OCI-LY3 (cell line): ENCODE measurements around the gene ROBO2.

Experiments
- H2AFZ ChIP-seq: fragments of 200-600, 300-600 bp; shearing (Covaris generic); 2 replicates; pipeline ENCODE4 v1.6.0; 2014; ENCODE audit warnings: antibody characterized with exemption, low read depth, low read length
- H3K27ac ChIP-seq: fragments of 200-600, 300-600 bp; sonication (generic); 2 replicates; pipeline ENCODE4 v1.5.1; 2014; ENCODE audit warnings: mild to moderate bottlenecking, low read length, moderate library complexity, mixed read lengths
- H3K27me3 ChIP-seq: fragments of 200-600, 300-600 bp; sonication (generic); 2 replicates; pipeline ENCODE4 v1.6.1; 2014; ENCODE audit warnings: low read depth, low read length, mixed read lengths
- H3K36me3 ChIP-seq: fragments of 200-600, 300-600 bp; sonication (generic); replicated peaks from 2 replicates; pipeline ENCODE3; 2014; ENCODE audit warnings: low read depth, low read length, mixed read lengths
- H3K4me1 ChIP-seq: fragments of 300-600, 200-600 bp; sonication (generic); 2 replicates; pipeline ENCODE4 v1.6.1; 2014; ENCODE audit warnings: low read length, mixed read lengths
- H3K4me2 ChIP-seq: fragments of 200-600, 300-600 bp; sonication (generic); 2 replicates; pipeline ENCODE4 v1.6.1; 2014; ENCODE audit warnings: low read length, mixed read lengths
- H3K4me3 ChIP-seq: fragments of 300-600, 200-600 bp; sonication (generic); 2 replicates; pipeline ENCODE4 v1.5.1; 2014; ENCODE audit warnings: antibody characterized with exemption, mild to moderate bottlenecking, low read length, moderate library complexity
- H3K79me2 ChIP-seq: fragments of 300-600, 200-600 bp; shearing (Covaris generic); 2 replicates; pipeline ENCODE4 v1.6.1; 2014; ENCODE audit warnings: mild to moderate bottlenecking, low read length, mixed read lengths
- H3K9ac ChIP-seq: fragments of 300-600, 200-600 bp; shearing (Covaris generic); 2 replicates; pipeline ENCODE4 v1.6.0; 2014; ENCODE audit warnings: mild to moderate bottlenecking, low read length, moderate library complexity
- H3K9me3 ChIP-seq: fragments of 200-600, 300-600 bp; shearing (Covaris generic); 2 replicates; pipeline ENCODE4 v1.6.1; 2014; ENCODE audit warnings: low read length, mixed read lengths; ENCODE audit not compliant: insufficient read depth
- H4K20me1 ChIP-seq: fragments of 200-600, 300-600 bp; sonication (generic); 2 replicates; pipeline ENCODE4 v1.6.1; 2016; ENCODE audit warnings: low read length, mixed read lengths; ENCODE audit not compliant: insufficient read depth
- EZH2phosphoT487 ChIP-seq: fragments of 200-600 bp; shearing (Covaris generic); IDR thresholded peaks from 2 replicates; pipeline ENCODE4 v1.6.1; 2018; ENCODE audit warnings: antibody characterized with exemption, mixed run types, low read depth
- TF ChIP-seq, protein P1 (sequence below): fragments of 200-600, 300-600 bp; sonication (generic); IDR thresholded peaks from 2 replicates; pipeline ENCODE4 v1.5.1; 2014; ENCODE audit warnings: antibody characterized with exemption, low read length, low read depth

The ROBO2 gene

DNA sequence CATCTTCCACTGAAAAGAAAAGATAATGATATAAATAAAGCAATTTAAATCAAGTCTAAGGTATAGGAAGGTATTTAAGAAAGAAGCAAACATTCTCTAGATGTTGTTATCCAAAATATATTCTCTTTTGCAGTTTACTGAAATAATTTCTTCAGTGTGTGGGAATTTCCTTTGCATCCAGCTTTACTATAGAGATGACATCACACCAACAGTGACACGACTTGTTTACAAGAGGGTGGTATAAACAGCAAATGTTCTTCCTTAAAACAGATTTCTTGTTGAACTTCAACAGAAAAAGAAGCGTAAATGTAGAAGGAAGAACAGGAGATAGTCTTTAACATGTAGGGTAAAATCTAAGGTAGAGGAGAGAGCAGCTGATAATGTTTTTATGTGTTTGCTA, 202.5 kb downstream of the ROBO2 start:
- Histone ChIP-seq H3K9ac (no peak overlapping the region), H3K27ac (no peak overlapping the region), H3K9me3 (no peaks in the 10 kb centered on the region), H3K79me2 (no peaks in the 10 kb centered on the region), H3K27me3 (no peaks in the 10 kb centered on the region), H3K36me3 (no peaks in the 10 kb centered on the region), H3K4me2 (no peak overlapping the region), H2AFZ (no peak overlapping the region), H3K4me1 (no peaks in the 10 kb centered on the region), H3K4me3 (no peak overlapping the region), H4K20me1 (no peaks in the 10 kb centered on the region)
- no peak for TF ChIP-seq EZH2phosphoT487

DNA sequence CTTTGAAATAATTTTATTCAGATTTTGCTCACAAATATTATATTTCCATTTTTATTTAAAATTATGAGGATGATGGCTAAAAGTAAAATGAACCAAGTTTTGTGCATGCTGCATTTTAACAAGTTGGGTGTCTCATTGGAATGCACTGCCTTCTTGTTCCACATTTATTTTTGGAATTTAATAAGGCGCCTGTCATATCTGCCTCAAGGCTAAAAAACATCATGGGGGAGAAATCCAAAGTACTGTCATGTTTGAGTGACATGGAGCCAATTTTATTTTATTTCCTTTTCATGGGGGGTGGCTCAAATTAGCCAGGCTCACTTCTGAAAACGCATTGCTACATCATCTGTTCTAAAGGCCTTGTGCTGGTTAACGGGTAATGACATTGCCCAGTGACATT, 205.1 kb downstream of the ROBO2 start:
- H3K36me3 ChIP-seq, result no peaks in the 10 kb centered on the region
- no peak overlapping the region for H2AFZ ChIP-seq
- no peak overlapping the region for H3K9ac ChIP-seq
- H3K27me3 ChIP-seq, result no peaks in the 10 kb centered on the region
- H3K9me3 ChIP-seq, result no peaks in the 10 kb centered on the region
- H3K4me2 ChIP-seq, result no peak overlapping the region
- no peak overlapping the region for H3K4me3 ChIP-seq
- no peak for TF ChIP-seq EZH2phosphoT487
- TF ChIP-seq, protein P1, sequence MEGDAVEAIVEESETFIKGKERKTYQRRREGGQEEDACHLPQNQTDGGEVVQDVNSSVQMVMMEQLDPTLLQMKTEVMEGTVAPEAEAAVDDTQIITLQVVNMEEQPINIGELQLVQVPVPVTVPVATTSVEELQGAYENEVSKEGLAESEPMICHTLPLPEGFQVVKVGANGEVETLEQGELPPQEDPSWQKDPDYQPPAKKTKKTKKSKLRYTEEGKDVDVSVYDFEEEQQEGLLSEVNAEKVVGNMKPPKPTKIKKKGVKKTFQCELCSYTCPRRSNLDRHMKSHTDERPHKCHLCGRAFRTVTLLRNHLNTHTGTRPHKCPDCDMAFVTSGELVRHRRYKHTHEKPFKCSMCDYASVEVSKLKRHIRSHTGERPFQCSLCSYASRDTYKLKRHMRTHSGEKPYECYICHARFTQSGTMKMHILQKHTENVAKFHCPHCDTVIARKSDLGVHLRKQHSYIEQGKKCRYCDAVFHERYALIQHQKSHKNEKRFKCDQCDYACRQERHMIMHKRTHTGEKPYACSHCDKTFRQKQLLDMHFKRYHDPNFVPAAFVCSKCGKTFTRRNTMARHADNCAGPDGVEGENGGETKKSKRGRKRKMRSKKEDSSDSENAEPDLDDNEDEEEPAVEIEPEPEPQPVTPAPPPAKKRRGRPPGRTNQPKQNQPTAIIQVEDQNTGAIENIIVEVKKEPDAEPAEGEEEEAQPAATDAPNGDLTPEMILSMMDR, result no peak
- no peaks in the 10 kb centered on the region for H4K20me1 ChIP-seq
- no peaks in the 10 kb centered on the region for H3K79me2 ChIP-seq
- H3K4me1 ChIP-seq, result no peaks in the 10 kb centered on the region
- H3K27ac ChIP-seq, result no peak overlapping the region

DNA sequence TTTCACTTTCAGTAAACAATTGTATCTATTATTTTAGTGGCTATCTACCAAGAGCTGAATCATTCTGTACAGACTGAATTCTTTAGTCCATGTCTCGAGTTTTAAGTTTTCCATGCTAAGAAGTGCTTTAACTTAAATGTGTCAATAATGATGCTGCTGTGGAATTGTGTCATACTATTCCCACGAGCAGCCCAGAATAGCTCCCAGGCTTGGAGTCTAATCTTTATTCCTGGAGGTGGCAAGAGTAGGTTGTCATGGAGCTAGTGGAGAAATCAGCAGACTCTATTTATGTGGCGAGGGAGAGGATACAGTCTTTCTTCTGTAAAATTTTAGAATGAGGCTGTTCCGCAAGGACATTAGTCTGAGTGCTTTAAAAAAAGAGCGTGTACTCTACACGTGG, 207.2 kb downstream of the ROBO2 start:
- Histone ChIP-seq H3K4me1 (no peaks in the 10 kb centered on the region), H3K9me3 (no peaks in the 10 kb centered on the region), H3K79me2 (no peaks in the 10 kb centered on the region), H3K4me2 (no peak overlapping the region), H3K36me3 (no peaks in the 10 kb centered on the region), H2AFZ (no peak overlapping the region), H3K9ac (no peak overlapping the region), H3K27me3 (no peaks in the 10 kb centered on the region), H3K4me3 (no peak overlapping the region), H4K20me1 (no peaks in the 10 kb centered on the region), H3K27ac (no peak overlapping the region)
- TF ChIP-seq, protein P1, result no peak
- no peak for TF ChIP-seq EZH2phosphoT487

DNA sequence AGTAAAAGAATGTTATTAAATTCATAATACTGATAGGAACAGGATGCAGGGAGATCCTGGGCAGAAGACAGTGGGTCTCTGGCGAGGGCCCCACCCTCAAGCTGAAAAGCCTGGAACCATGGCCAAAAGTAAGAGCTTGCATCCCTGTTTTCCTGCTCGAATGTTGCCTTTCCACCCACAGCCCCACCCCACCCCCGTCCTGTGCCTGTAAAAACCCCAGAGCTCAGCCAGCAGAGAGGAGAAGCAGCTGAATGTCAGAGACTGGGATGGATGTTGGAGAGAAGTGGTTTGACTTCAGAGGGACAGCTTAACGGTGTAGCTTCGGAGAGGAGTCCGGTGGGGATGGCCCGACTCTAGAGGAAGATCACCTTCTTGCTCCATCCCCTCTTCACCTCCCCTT, 207.9 kb downstream of the ROBO2 start:
- H4K20me1 ChIP-seq, result no peaks in the 10 kb centered on the region
- H3K4me3 ChIP-seq, result no peak overlapping the region
- no peaks in the 10 kb centered on the region for H3K4me1 ChIP-seq
- TF ChIP-seq, protein P1, result no peak
- no peak overlapping the region for H3K9ac ChIP-seq
- H3K9me3 ChIP-seq, result no peaks in the 10 kb centered on the region
- no peaks in the 10 kb centered on the region for H3K79me2 ChIP-seq
- H3K27ac ChIP-seq, result no peak overlapping the region
- H3K4me2 ChIP-seq, result no peak overlapping the region
- H2AFZ ChIP-seq, result no peak overlapping the region
- no peaks in the 10 kb centered on the region for H3K27me3 ChIP-seq
- H3K36me3 ChIP-seq, result no peaks in the 10 kb centered on the region

DNA sequence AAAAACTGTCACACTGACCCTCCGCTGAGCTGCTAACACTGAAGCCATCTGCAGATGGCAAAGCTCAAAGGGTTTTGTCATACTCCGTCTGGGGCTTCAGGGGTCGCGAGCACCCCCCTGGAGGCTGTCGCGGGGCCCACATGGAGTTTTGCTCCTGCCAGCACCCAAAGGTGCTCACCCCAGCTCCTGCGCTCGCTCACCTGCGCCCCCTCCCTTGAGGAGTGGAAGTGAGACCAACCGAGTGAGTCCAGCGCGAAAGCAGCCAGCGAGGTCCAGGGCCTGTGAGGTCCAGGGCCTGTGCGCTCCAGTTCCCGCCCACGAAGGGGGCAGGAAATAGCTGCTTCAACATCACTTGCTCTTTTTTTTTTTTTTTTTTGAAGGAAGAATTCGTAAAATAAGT, 208.5 kb downstream of the ROBO2 start:
- no peaks in the 10 kb centered on the region for H3K36me3 ChIP-seq
- no peaks in the 10 kb centered on the region for H3K27me3 ChIP-seq
- H3K4me1 ChIP-seq, result no peaks in the 10 kb centered on the region
- no peak overlapping the region for H2AFZ ChIP-seq
- no peak overlapping the region for H3K9ac ChIP-seq
- TF ChIP-seq EZH2phosphoT487, result no peak
- TF ChIP-seq, protein P1, result no peak
- H3K4me3 ChIP-seq, result no peak overlapping the region
- H3K4me2 ChIP-seq, result no peak overlapping the region
- H4K20me1 ChIP-seq, result no peaks in the 10 kb centered on the region
- no peak overlapping the region for H3K27ac ChIP-seq
- H3K79me2 ChIP-seq, result no peaks in the 10 kb centered on the region
- no peaks in the 10 kb centered on the region for H3K9me3 ChIP-seq
